Measurements from ENCODE around the gene WDFY4.

DNA sequence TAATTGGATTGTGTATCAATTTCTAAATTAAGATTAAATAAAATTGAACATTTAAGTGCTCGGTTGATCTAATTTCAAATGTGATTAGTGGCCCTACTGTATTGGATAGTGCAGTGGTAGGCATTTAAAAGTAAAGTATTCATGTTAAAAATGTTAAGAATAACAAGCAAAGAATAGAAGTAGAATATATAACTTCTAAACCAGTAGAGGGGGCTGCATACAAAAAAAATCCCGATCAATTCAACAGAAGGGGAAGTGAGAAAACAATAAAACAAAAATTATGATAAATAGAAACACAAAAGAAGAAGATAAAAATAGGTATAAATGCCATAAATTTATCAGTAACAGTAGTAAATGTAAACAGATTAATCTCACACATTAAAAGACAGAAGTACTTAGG lies 24.9 kb upstream of the WDFY4 start:
- TF ChIP-seq, protein P1, sequence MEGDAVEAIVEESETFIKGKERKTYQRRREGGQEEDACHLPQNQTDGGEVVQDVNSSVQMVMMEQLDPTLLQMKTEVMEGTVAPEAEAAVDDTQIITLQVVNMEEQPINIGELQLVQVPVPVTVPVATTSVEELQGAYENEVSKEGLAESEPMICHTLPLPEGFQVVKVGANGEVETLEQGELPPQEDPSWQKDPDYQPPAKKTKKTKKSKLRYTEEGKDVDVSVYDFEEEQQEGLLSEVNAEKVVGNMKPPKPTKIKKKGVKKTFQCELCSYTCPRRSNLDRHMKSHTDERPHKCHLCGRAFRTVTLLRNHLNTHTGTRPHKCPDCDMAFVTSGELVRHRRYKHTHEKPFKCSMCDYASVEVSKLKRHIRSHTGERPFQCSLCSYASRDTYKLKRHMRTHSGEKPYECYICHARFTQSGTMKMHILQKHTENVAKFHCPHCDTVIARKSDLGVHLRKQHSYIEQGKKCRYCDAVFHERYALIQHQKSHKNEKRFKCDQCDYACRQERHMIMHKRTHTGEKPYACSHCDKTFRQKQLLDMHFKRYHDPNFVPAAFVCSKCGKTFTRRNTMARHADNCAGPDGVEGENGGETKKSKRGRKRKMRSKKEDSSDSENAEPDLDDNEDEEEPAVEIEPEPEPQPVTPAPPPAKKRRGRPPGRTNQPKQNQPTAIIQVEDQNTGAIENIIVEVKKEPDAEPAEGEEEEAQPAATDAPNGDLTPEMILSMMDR (IDR thresholded peaks at IDR 0.05; ENCODE audit: poor library complexity, severe bottlenecking) = peak; percentile 48
- TF ChIP-seq EP300 (conservative IDR thresholded peaks at IDR 0.05; ENCODE audit: poor library complexity, severe bottlenecking) (no peak), EZH2 (IDR thresholded peaks at IDR 0.05; ENCODE audit: borderline replicate concordance, insufficient read depth, low read length, poor library complexity, severe bottlenecking) (no peak), TAF1 (IDR thresholded peaks at IDR 0.05; ENCODE audit: low read depth) (no peak), MXI1 (conservative IDR thresholded peaks at IDR 0.05; ENCODE audit: poor library complexity, severe bottlenecking) (no peak), POLR2AphosphoS5 (IDR thresholded peaks at IDR 0.05) (no peak), SMC3 (conservative IDR thresholded peaks at IDR 0.05; ENCODE audit: poor library complexity) (peak; percentile 56), RAD21 (conservative IDR thresholded peaks at IDR 0.05) (peak; percentile 58)
- TF ChIP-seq, protein P2, sequence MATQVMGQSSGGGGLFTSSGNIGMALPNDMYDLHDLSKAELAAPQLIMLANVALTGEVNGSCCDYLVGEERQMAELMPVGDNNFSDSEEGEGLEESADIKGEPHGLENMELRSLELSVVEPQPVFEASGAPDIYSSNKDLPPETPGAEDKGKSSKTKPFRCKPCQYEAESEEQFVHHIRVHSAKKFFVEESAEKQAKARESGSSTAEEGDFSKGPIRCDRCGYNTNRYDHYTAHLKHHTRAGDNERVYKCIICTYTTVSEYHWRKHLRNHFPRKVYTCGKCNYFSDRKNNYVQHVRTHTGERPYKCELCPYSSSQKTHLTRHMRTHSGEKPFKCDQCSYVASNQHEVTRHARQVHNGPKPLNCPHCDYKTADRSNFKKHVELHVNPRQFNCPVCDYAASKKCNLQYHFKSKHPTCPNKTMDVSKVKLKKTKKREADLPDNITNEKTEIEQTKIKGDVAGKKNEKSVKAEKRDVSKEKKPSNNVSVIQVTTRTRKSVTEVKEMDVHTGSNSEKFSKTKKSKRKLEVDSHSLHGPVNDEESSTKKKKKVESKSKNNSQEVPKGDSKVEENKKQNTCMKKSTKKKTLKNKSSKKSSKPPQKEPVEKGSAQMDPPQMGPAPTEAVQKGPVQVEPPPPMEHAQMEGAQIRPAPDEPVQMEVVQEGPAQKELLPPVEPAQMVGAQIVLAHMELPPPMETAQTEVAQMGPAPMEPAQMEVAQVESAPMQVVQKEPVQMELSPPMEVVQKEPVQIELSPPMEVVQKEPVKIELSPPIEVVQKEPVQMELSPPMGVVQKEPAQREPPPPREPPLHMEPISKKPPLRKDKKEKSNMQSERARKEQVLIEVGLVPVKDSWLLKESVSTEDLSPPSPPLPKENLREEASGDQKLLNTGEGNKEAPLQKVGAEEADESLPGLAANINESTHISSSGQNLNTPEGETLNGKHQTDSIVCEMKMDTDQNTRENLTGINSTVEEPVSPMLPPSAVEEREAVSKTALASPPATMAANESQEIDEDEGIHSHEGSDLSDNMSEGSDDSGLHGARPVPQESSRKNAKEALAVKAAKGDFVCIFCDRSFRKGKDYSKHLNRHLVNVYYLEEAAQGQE (IDR thresholded peaks at IDR 0.05; ENCODE audit: borderline replicate concordance) = no peak
